Activated T-helper 1 cell treated with anti-CD3 and anti-CD28 coated beads, Interleukin-2, amount 50 U/mL, for 16 hours (primary cell): ENCODE results near the gene CAMSAP3.
"Not testable (repeated sequence)": the region's sequence is repeated elsewhere in the genome, so short reads cannot be mapped to it uniquely, and the experiment has no call there.

ENCODE experiments used
- DNase-seq, 2 donors: peaks; one replicate each; pipeline ENCODE4 v3.0.0-alpha.2; 2020; ENCODE audit warnings: low read depth in 1 of 2, low spot score in 1 of 2

Gene CAMSAP3

GRCh38 chr19:7577422-7577821, 18.2 kb upstream of the CAMSAP3 start:
- not testable (repeated sequence) for DNase-seq

- DNase-seq = no peak
Measured at GRCh38 chr19:7578127-7578526, 17.5 kb upstream of the CAMSAP3 start.

GRCh38 chr19:7579182-7579581, 16.5 kb upstream of the CAMSAP3 start:
- no peak for DNase-seq

- no peak for DNase-seq
Measured at GRCh38 chr19:7582446-7582845, 13.2 kb upstream of the CAMSAP3 start.

- no peak for DNase-seq
Measured at GRCh38 chr19:7589822-7590221, 5.8 kb upstream of the CAMSAP3 start.

- no peak for DNase-seq
Measured at GRCh38 chr19:7590256-7590655, 5.4 kb upstream of the CAMSAP3 start.

GRCh38 chr19:7596211-7596937, 711 bp downstream of the CAMSAP3 start:
- DNase-seq = no peak

GRCh38 chr19:7597689-7598088, 2.0 kb downstream of the CAMSAP3 start:
- DNase-seq = no peak

- DNase-seq = no peak
Measured at GRCh38 chr19:7598180-7598579, 2.5 kb downstream of the CAMSAP3 start.

- DNase-seq = no peak
Measured at GRCh38 chr19:7600721-7601120, 5.1 kb downstream of the CAMSAP3 start.

GRCh38 chr19:7602240-7602934, 6.7 kb downstream of the CAMSAP3 start:
- DNase-seq = no peak

GRCh38 chr19:7602935-7603497, 7.4 kb downstream of the CAMSAP3 start:
- no peak for DNase-seq

GRCh38 chr19:7603919-7604318, 8.3 kb downstream of the CAMSAP3 start:
- DNase-seq = no peak

- no peak for DNase-seq
Measured at GRCh38 chr19:7605490-7606222, 10.0 kb downstream of the CAMSAP3 start.

- DNase-seq = no peak
Measured at GRCh38 chr19:7606289-7606688, 10.6 kb downstream of the CAMSAP3 start.

GRCh38 chr19:7607212-7607873, 11.7 kb downstream of the CAMSAP3 start:
- DNase-seq = no peak

- no peak for DNase-seq
Measured at GRCh38 chr19:7607874-7608560, 12.4 kb downstream of the CAMSAP3 start.

GRCh38 chr19:7610491-7611240, 15.0 kb downstream of the CAMSAP3 start:
- no peak for DNase-seq

- no peak for DNase-seq
Measured at GRCh38 chr19:7611541-7612279, 16.0 kb downstream of the CAMSAP3 start.
